Peyer's patch (tissue), 4 donors: ENCODE data around the gene RAD51B. TPM values are rescaled to one million over a fixed set of nuclear protein-coding genes. Genes with fewer than 3 reads are reported as not detected.
"Not testable (repeated sequence)": the region's sequence is repeated elsewhere in the genome, so short reads cannot be mapped to it uniquely, and the experiment has no call there.

Experiments
- DNase-seq, 3 donors: peaks; one replicate each; pipeline ENCODE4 v3.0.0-alpha.2; 2017 to 2019
- H3K27ac ChIP-seq, 4 donors: fragments of 200-600 bp; sonication (generic); one replicate each; pipeline ENCODE4 v1.5.1; 2016 to 2019
- H3K27me3 ChIP-seq, 2 donors: fragments of 200-600 bp; sonication (generic); one replicate each; pipeline ENCODE4 v1.5.1; 2019
- H3K36me3 ChIP-seq, 3 donors: fragments of 200-600 bp; sonication (generic); one replicate each; pipeline ENCODE4 v1.5.1; 2016 to 2019
- H3K4me1 ChIP-seq, 4 donors: fragments of 200-600 bp; sonication (generic); one replicate each; pipeline ENCODE4 v1.5.1; 2016 to 2019
- H3K4me3 ChIP-seq, 4 donors: fragments of 200-600 bp; sonication (generic); 1 replicate in 3 of 4; 2 replicates in 1 of 4; pipeline ENCODE4 v1.5.1; 2016 to 2019; ENCODE audit warnings: mild to moderate bottlenecking in 1 of 4
- H3K9me3 ChIP-seq, 4 donors: fragments of 200-600 bp; sonication (generic); one replicate each; pipeline ENCODE4 v1.5.1; 2016 to 2019; ENCODE audit warnings: mild to moderate bottlenecking in 1 of 4
- POLR2A ChIP-seq, 2 donors: fragments of 450-650 bp; IDR thresholded peaks; one replicate each; pipeline ENCODE4 v1.5.1; 2017; ENCODE audit warnings: antibody characterized with exemption in 2 of 2, mild to moderate bottlenecking in 2 of 2, moderate library complexity in 2 of 2
- total RNA-seq, 4 donors: library from RNA; depleted of rRNA; stranded (reverse); fragments of >200 nt; gene quantifications; one replicate each; pipeline ENCODE4 v1.1.0, GENCODE V29; 2016
- TF ChIP-seq, protein P1 (sequence below), 6 experiments: fragments of 450-650 bp in 4 of 6; fragments of 200-600 bp in 2 of 6; sonication (generic) in 1 of 6; IDR thresholded peaks; one replicate each; pipeline ENCODE4 v1.5.1; 2017 to 2019; ENCODE audit warnings: antibody characterized with exemption in 6 of 6, mild to moderate bottlenecking in 3 of 6, moderate library complexity in 1 of 6

Gene RAD51B
- total RNA-seq, 4 donors from 2014 or later, result 12.6 to 103 (median 33.1) TPM

DNA sequence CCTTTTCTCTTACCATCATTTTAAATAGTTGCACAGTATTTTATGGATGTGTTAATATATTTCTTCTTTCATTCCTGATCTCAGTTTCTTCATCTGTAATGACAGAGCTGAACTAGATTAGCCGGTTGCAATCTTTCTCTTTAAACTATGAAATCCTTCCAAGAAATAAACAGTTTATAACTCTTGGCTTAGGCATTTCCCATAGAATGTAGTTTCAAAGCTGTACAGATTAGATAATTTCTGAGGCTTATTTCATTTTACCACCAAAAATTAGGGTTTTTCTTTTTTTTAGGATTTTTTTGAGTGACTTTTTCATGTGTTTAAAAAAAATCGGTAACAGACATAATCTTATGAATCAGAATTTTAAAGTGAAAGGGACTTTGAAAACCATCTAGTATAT is 144.0 kb downstream of the RAD51B start:
- no peaks in the 10 kb centered on the region for H3K9me3 ChIP-seq
- H3K4me1 ChIP-seq, result peaks cover 0 to 23% (median 5%) of the 10 kb centered on the region in 4 donors
- peak overlapping the region in 2 of 4 donors; percentile 25 to 64 for H3K27ac ChIP-seq
- H3K36me3 ChIP-seq, result no peaks in the 10 kb centered on the region
- TF ChIP-seq, protein P1, sequence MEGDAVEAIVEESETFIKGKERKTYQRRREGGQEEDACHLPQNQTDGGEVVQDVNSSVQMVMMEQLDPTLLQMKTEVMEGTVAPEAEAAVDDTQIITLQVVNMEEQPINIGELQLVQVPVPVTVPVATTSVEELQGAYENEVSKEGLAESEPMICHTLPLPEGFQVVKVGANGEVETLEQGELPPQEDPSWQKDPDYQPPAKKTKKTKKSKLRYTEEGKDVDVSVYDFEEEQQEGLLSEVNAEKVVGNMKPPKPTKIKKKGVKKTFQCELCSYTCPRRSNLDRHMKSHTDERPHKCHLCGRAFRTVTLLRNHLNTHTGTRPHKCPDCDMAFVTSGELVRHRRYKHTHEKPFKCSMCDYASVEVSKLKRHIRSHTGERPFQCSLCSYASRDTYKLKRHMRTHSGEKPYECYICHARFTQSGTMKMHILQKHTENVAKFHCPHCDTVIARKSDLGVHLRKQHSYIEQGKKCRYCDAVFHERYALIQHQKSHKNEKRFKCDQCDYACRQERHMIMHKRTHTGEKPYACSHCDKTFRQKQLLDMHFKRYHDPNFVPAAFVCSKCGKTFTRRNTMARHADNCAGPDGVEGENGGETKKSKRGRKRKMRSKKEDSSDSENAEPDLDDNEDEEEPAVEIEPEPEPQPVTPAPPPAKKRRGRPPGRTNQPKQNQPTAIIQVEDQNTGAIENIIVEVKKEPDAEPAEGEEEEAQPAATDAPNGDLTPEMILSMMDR (IDR thresholded peaks at IDR 0.05), result no peak
- TF ChIP-seq POLR2A (IDR thresholded peaks at IDR 0.05), result no peak
- no peak for DNase-seq
- no peak overlapping the region for H3K4me3 ChIP-seq
- H3K27me3 ChIP-seq, result no peaks in the 10 kb centered on the region

DNA sequence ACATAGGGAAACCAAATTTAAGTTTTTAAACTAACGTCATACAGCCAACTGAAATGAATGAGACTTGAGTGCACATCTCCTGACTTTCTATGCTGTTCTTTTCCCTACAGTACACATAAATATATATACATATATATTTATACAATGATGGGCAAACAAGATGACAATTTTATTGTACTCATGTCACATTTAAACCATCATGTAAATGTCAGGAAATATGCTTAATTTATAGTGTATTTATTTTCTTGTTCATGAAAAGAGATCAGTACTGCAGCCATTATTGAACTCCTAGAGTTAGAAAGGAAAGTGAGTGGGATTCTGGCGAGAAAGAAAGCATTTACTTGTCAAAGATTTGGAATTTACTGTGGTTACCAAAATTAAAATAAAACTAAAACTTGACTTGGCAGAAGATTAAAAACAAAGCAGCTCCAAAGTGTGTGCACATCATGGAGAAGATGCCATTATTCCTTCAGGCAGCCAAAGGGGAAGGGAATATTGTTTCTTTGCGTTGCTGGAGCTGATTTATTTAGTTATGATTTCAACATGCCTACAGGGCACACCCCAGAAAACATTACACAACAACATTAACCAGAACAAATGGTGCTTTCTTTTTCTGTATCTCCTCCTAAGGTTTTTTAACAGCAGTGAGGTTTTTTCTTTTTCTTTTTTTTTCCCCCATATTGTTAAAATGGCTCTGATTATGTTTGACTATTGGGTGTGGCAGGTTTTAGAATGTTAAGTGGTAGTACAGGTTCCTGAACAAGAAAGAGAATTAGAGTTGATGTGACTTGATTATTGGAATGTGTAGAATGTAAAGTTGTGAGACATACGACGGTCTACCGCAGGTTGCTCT is 144.6 kb downstream of the RAD51B start:
- TF ChIP-seq, protein P1 (IDR thresholded peaks at IDR 0.05), result no peak
- no peak for TF ChIP-seq POLR2A (IDR thresholded peaks at IDR 0.05)
- Histone ChIP-seq H3K36me3 (no peaks in the 10 kb centered on the region), H3K27me3 (no peaks in the 10 kb centered on the region), H3K9me3 (no peaks in the 10 kb centered on the region), H3K4me3 (no peak overlapping the region), H3K4me1 (peaks cover 0 to 23% (median 5%) of the 10 kb centered on the region in 4 donors), H3K27ac (peak overlapping the region in 3 of 4 donors; percentile 25 to 71 (median 64))
- DNase-seq, result no peak

DNA sequence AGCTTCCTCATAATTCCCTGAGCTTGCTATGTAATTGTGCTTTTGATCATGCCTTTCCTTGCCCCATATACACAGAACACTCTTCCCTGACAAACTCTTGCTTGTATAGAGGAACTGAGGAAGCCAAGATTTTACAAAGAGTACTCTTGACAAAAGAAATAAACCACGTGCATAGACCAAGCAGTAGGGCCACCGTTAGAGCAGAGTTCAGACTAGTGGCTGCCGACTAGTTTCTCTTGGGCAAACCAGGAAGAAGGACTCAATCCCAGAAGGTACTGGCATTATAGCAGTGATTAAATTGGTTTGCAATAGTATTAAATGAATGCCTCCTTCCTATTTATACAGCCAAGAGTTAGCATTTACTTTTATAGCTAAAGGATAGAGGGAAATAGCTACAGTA is 146.1 kb downstream of the RAD51B start:
- H3K9me3 ChIP-seq, result no peaks in the 10 kb centered on the region
- TF ChIP-seq, protein P1 (IDR thresholded peaks at IDR 0.05), result no peak
- no peak for TF ChIP-seq POLR2A (IDR thresholded peaks at IDR 0.05)
- H3K36me3 ChIP-seq, result no peaks in the 10 kb centered on the region
- H3K4me3 ChIP-seq, result no peak overlapping the region
- H3K27me3 ChIP-seq, result no peaks in the 10 kb centered on the region
- DNase-seq, result no peak
- peak overlapping the region in 2 of 4 donors; percentile 64 to 71 for H3K27ac ChIP-seq
- peaks cover 0 to 23% (median 5%) of the 10 kb centered on the region in 4 donors for H3K4me1 ChIP-seq

DNA sequence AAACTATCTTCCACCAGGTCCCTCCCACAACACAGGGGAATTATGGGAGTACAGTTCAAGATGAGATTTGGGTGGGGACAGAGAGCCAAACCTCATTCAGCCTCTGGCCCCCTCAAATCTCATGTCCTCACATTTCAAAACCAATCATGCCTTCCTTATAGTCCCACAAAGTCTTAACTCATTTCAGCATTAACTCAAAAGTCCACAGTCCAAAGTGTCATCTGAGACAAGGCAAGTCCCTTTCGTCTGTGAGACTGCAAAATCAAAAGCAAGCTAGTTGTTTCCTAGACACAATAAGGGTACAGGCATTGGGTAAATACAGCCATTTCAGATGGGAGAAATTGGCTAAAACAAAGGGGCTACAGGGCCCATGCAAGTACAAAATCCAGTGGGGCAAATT is 147.6 kb downstream of the RAD51B start:
- no peak for DNase-seq
- Histone ChIP-seq H3K36me3 (no peaks in the 10 kb centered on the region), H3K4me1 (peaks cover 0 to 23% (median 2%) of the 10 kb centered on the region in 4 donors), H3K9me3 (no peaks in the 10 kb centered on the region), H3K27ac (peak overlapping the region in 1 of 4 donors; percentile 37), H3K4me3 (no peak overlapping the region), H3K27me3 (no peaks in the 10 kb centered on the region)
- no peak for TF ChIP-seq POLR2A (IDR thresholded peaks at IDR 0.05)
- TF ChIP-seq, protein P1 (IDR thresholded peaks at IDR 0.05), result no peak

DNA sequence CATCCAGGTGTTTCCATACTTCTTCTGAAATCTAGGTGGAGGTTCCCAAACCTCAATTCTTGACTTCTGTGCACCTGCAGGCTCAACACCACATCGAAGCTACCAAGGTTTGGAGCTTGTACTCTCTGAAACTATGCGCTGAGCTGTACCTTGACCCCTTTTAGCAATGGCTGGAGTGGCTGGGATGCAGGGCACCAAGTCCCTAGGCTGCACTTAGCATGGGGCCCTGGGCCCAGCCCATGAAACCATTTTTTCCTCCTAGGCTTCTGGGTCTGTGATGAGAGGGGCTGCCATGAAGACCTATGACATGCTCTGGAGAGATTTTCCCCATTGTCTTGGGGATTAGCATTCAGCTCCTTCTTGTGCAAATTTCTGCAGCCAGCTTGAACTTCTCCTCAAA is 148.4 kb downstream of the RAD51B start:
- not testable (repeated sequence) for H3K36me3 ChIP-seq, H3K27me3 ChIP-seq, H3K4me3 ChIP-seq, DNase-seq, H3K9me3 ChIP-seq, H3K27ac ChIP-seq
- H3K4me1 ChIP-seq, result peaks cover 0 to 19% (median 2%) of the 10 kb centered on the region in 4 donors

DNA sequence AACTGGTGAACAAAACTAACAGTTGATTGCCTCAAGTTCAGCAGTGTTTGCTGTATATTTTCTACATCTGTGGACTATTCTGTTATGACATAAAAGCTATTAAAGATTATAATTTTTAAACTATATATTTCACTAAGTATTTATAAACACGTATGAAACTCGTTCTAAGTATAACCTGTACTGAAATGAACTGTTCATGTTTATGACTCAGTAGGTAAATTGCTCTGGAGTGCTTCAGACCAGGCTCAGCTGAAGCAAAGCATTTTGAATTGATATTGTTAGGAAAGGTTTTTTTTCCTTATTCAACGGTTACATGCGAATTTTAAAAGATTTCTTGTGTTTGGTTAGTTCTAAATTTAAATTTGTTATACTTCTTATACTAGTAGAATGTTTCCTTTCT is 151.3 kb downstream of the RAD51B start:
- Histone ChIP-seq H3K4me1 (no peaks in the 10 kb centered on the region), H3K36me3 (no peaks in the 10 kb centered on the region), H3K27me3 (no peaks in the 10 kb centered on the region), H3K4me3 (no peak overlapping the region), H3K27ac (no peak overlapping the region), H3K9me3 (no peaks in the 10 kb centered on the region)
- no peak for DNase-seq
- TF ChIP-seq POLR2A (IDR thresholded peaks at IDR 0.05), result no peak
- TF ChIP-seq, protein P1 (IDR thresholded peaks at IDR 0.05), result no peak
